ENCODE data around the gene FLNA. TPM values are rescaled to one million over a fixed set of nuclear protein-coding genes. Genes with fewer than 3 reads are reported as not detected.
"Not testable (repeated sequence)": the region's sequence is repeated elsewhere in the genome, so short reads cannot be mapped to it uniquely, and the experiment has no call there.

FLNA gene
- total and polyA plus RNA-seq, 2 of the 13 experiments (the other 11 are each of a cell fraction or from before 2014, with no cell fraction given) = 83.4 to 174 TPM

DNA sequence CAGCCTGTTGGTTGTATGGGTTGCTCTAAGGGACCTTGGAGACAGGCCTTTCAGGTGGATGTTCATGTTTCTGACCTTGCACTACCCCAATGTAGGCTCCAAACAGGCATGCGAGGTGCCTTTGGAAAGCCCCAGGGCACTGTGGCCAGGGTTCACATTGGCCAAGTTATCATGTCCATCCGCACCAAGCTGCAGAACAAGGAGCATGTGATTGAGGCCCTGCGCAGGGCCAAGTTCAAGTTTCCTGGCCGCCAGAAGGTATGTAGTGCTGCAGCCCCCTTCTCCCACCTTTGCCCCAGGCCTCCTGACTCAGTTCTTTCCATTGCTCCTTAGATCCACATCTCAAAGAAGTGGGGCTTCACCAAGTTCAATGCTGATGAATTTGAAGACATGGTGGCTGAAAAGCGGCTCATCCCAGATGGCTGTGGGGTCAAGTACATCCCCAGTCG is 26.0 kb upstream of the FLNA start:
- CTCF ChIA-PET (ENCODE audit: low intra/inter-chr PET ratio, low total read pairs); DNase-seq (ENCODE audit: low spot score); H2AFZ ChIP-seq (ENCODE audit: low read length); H3K27me3 ChIP-seq (ENCODE audit: control insufficient read depth in 1 of 2, insufficient read depth in 2 of 2, low read length in 2 of 2); ATAC-seq; H3K9me3 ChIP-seq (ENCODE audit: low read length); H3K9ac ChIP-seq (ENCODE audit: insufficient read depth, low read depth, low read length); FAIRE-seq; intact Hi-C loops (cut with micrococcal nuclease; ENCODE audit: unreplicated experiment); BruUV-seq (replicated peaks): not testable (repeated sequence)
- no CpG with 5 or more reads among the region's 6 CpGs for WGBS (ENCODE audit: low lambda C conversion rate)
- Histone ChIP-seq H3K36me3 (replicated peaks in 1 of 2; ENCODE audit: control insufficient read depth in 1 of 2, insufficient read depth in 2 of 2, low read length in 2 of 2) (peaks cover 6 to 22% of the 10 kb centered on the region in 2 experiments; a peak in 4 of 5 replicates), H3K79me2 (ENCODE audit: insufficient read depth, low read length) (peaks cover 21% of the 10 kb centered on the region), H3K27ac (ENCODE audit: extremely low read length, insufficient read depth, low read length) (peak overlapping the region; percentile 98), H3K4me2 (ENCODE audit: low read depth, low read length) (peak overlapping the region; percentile 97), H3K4me3 (replicated peaks in 1 of 3; ENCODE audit: insufficient read depth in 1 of 3, low read depth in 2 of 3, low read length in 3 of 3) (peak overlapping the region in 1 of 3 experiments; percentile 85; a peak in 1 of 6 replicates), H3K4me1 (ENCODE audit: insufficient read depth, low read length) (peaks cover 32% of the 10 kb centered on the region), H4K20me1 (ENCODE audit: insufficient read depth, low read length) (peaks cover 21% of the 10 kb centered on the region; the same call in 1 of the 2 replicates)
- POLR2A ChIA-PET = interaction anchor here (1.2 to 6.3 kb wide), 3 partner anchors 10 to 141 kb away, joined by 3 to 75 read pairs (median 24); partner anchors contain the start of genes ATP6AP1, DNASE1L1 and TAFAZZIN
- in situ Hi-C loops (cut with HindIII; ENCODE audit: extremely low pct_ligation_motif_present, low pct_unique_long_range_greater_than_20kb) = loop anchor here (25.0 kb wide), 1 partner anchor 137 kb away; the partner anchor contains the start of genes G6PD and IKBKG
- peak; percentile 31; the same call in 1 of the 2 replicates for TF ChIP-seq RBFOX2 (IDR thresholded peaks at IDR 0.05; ENCODE audit: low read depth, low read length)

GRCh38 chrX:154399527-154400368 is 25.3 kb upstream of the FLNA start:
- POLR2A ChIA-PET = interaction anchor here (1.2 to 6.3 kb wide), 4 partner anchors 10 to 142 kb away, joined by 3 to 75 read pairs (median 16); partner anchors contain the start of genes ATP6AP1, DNASE1L1, LAGE3 and TAFAZZIN
- H3K36me3 ChIP-seq (replicated peaks in 1 of 2; ENCODE audit: control insufficient read depth in 1 of 2, insufficient read depth in 2 of 2, low read length in 2 of 2) = peaks cover 6 to 22% of the 10 kb centered on the region in 2 experiments; a peak in 4 of 5 replicates
- H3K4me2 ChIP-seq (ENCODE audit: low read depth, low read length) = peak overlapping the region; percentile 97
- no peak overlapping the region for H2AFZ ChIP-seq (ENCODE audit: low read length)
- FAIRE-seq = no peak
- peak overlapping the region; percentile 98 for H3K27ac ChIP-seq (ENCODE audit: extremely low read length, insufficient read depth, low read length)
- H3K27me3 ChIP-seq (ENCODE audit: control insufficient read depth in 1 of 2, insufficient read depth in 2 of 2, low read length in 2 of 2) = no peaks in the 10 kb centered on the region; a peak in 1 of 5 replicates
- no peaks in the 10 kb centered on the region for H3K9me3 ChIP-seq (ENCODE audit: low read length)
- H3K9ac ChIP-seq (ENCODE audit: insufficient read depth, low read depth, low read length) = peak overlapping the region; percentile 97
- no TSS peak for BruUV-seq (replicated peaks)
- H3K4me1 ChIP-seq (ENCODE audit: insufficient read depth, low read length) = peaks cover 32% of the 10 kb centered on the region
- WGBS (ENCODE audit: low lambda C conversion rate) = 0% methylated on average over 2 of the region's 14 CpGs
- no peak for ATAC-seq
- in situ Hi-C loops (cut with HindIII; ENCODE audit: extremely low pct_ligation_motif_present, low pct_unique_long_range_greater_than_20kb) (loop anchor here (25.0 kb wide), 1 partner anchor 138 kb away; the partner anchor contains the start of genes G6PD and IKBKG), intact Hi-C loops (cut with micrococcal nuclease; ENCODE audit: unreplicated experiment) (no loop called here)
- peaks cover 21% of the 10 kb centered on the region for H3K79me2 ChIP-seq (ENCODE audit: insufficient read depth, low read length)
- peaks cover 21% of the 10 kb centered on the region; the same call in 1 of the 2 replicates for H4K20me1 ChIP-seq (ENCODE audit: insufficient read depth, low read length)
- H3K4me3 ChIP-seq (replicated peaks in 1 of 3; ENCODE audit: insufficient read depth in 1 of 3, low read depth in 2 of 3, low read length in 3 of 3) = peak overlapping the region; percentile 73 to 85 (median 85); a peak in 5 of 6 replicates
- no peak for DNase-seq (ENCODE audit: low spot score)
- CTCF ChIA-PET (ENCODE audit: low intra/inter-chr PET ratio, low total read pairs) = no interaction called here
- TF ChIP-seq POLR2G (IDR thresholded peaks at IDR 0.05; ENCODE audit: low read depth, low read length) (0 out of 2 replicates have a peak, but pooled peaks have one; percentile 10), KLF11 (CRISPR knock-in tag; IDR thresholded peaks at IDR 0.05) (no peak), PRDM15 (CRISPR knock-in tag; IDR thresholded peaks at IDR 0.05) (no peak), ZNF264 (CRISPR knock-in tag; IDR thresholded peaks at IDR 0.05) (no peak), ZNF691 (CRISPR knock-in tag; IDR thresholded peaks at IDR 0.05; ENCODE audit: borderline replicate concordance, low read depth) (0 out of 2 replicates have a peak, but pooled peaks have one; percentile 8), MNT (IDR thresholded peaks at IDR 0.05) (no peak), GZF1 (CRISPR knock-in tag; IDR thresholded peaks at IDR 0.05) (no peak), HMG20A (CRISPR knock-in tag; IDR thresholded peaks at IDR 0.05; ENCODE audit: borderline replicate concordance) (no peak)

Data from HepG2 (cell line).